Upper lobe of left lung (tissue), 4 donors: ENCODE results near the gene PDXDC1.
"Not testable (repeated sequence)": the region's sequence is repeated elsewhere in the genome, so short reads cannot be mapped to it uniquely, and the experiment has no call there.

Source experiments
- CTCF ChIP-seq, 6 experiments: fragments of 450-650 bp in 4 of 6; fragments of 200-600 bp in 2 of 6; sonication (generic) in 2 of 6; IDR thresholded peaks; one replicate each; pipeline ENCODE4 v1.5.1; 2016 to 2019; ENCODE audit warnings: antibody characterized with exemption in 6 of 6
- EP300 ChIP-seq, 4 donors: sonication (generic); formaldehyde crosslinking; IDR thresholded peaks; one replicate each; pipeline ENCODE4 v1.5.1; 2017; ENCODE audit warnings: antibody characterized with exemption in 4 of 4, control low read depth in 2 of 4
- POLR2A ChIP-seq, 4 donors: fragments of 450-650 bp; IDR thresholded peaks; one replicate each; pipeline ENCODE4 v1.5.1; 2016 to 2017; ENCODE audit warnings: antibody characterized with exemption in 4 of 4, mild to moderate bottlenecking in 2 of 4
- POLR2AphosphoS5 ChIP-seq, 2 donors: sonication (generic); formaldehyde crosslinking; IDR thresholded peaks; one replicate each; pipeline ENCODE4 v1.5.1; 2017; ENCODE audit warnings: antibody characterized with exemption in 2 of 2

GRCh38 chr16:15021429-15021828, 46.6 kb downstream of the PDXDC1 start:
- not testable (repeated sequence) for TF ChIP-seq CTCF, POLR2A, POLR2AphosphoS5, EP300 (IDR thresholded peaks at IDR 0.05)
